Type B pancreatic cell (in vitro differentiated cells): ENCODE results near the gene MTNR1A. TPM values are rescaled to one million over a fixed set of nuclear protein-coding genes. Genes with fewer than 3 reads are reported as not detected.

ENCODE experiments used
- total RNA-seq: library from RNA; stranded (reverse); gene quantifications from 2 replicates; pipeline ENCODE4 v1.2.1, GENCODE V29; 2021; ENCODE audit warnings: low replicate concordance

The MTNR1A gene
- total RNA-seq, 1 donor from 2014 or later, result 0.39 TPM

Other genes with a start within 250 kb of the MTNR1A start
- gene FAT1, start 168.3 kb upstream of the MTNR1A start, total RNA-seq, result 188 and 197 TPM in 2 replicates